ENCODE measurements around the gene MYRFL.

DNA sequence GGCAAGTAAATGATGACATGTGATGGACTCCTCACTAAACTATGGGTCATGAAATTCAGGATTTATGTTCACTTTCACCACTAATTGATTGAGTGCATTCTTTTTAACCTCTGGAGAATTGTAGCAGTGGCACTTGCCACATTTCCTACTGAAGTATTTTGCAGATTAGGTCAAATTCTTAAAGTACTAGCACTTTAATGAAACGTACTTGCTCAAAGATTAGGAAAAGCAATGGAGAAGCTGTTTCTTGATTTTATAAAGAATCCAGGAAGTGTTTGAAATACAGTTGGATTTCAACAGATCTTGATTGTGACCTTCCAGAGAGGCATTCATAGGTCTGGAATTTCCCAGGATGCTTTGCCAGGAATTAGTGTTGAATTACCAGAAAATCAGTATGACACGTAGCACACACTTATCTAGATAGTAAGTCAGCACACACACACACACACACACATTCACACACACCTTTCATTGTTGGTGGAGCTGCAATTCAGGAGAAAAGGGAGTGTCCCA, 162.6 kb downstream of the MYRFL start:
- TF ChIP-seq, protein P1, sequence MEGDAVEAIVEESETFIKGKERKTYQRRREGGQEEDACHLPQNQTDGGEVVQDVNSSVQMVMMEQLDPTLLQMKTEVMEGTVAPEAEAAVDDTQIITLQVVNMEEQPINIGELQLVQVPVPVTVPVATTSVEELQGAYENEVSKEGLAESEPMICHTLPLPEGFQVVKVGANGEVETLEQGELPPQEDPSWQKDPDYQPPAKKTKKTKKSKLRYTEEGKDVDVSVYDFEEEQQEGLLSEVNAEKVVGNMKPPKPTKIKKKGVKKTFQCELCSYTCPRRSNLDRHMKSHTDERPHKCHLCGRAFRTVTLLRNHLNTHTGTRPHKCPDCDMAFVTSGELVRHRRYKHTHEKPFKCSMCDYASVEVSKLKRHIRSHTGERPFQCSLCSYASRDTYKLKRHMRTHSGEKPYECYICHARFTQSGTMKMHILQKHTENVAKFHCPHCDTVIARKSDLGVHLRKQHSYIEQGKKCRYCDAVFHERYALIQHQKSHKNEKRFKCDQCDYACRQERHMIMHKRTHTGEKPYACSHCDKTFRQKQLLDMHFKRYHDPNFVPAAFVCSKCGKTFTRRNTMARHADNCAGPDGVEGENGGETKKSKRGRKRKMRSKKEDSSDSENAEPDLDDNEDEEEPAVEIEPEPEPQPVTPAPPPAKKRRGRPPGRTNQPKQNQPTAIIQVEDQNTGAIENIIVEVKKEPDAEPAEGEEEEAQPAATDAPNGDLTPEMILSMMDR (IDR thresholded peaks at IDR 0.05) = no peak
- no peak for TF ChIP-seq POLR2A (IDR thresholded peaks at IDR 0.05)

All from lower leg skin (tissue), 3 donors.